ENCODE results near the gene KCNMB2.
"Not testable (repeated sequence)": the region's sequence is repeated elsewhere in the genome, so short reads cannot be mapped to it uniquely, and the experiment has no call there.

Gene KCNMB2

GRCh38 chr3:178536211-178537079 lies at the start of gene KCNMB2:
TSS of gene KCNMB2 (plus strand) at chr3:178536436.
- no peak for DNase-seq

GRCh38 chr3:178486903-178487302 lies 49.3 kb upstream of the KCNMB2 start:
- no peak for DNase-seq

- DNase-seq: no peak
Observed at GRCh38 chr3:178487752-178488151, 48.5 kb upstream of the KCNMB2 start.

GRCh38 chr3:178491751-178492150 lies 44.5 kb upstream of the KCNMB2 start:
- DNase-seq: no peak

- DNase-seq: no peak
Observed at GRCh38 chr3:178492491-178492890, 43.7 kb upstream of the KCNMB2 start.

GRCh38 chr3:178494386-178494785 lies 41.9 kb upstream of the KCNMB2 start:
- DNase-seq: no peak

GRCh38 chr3:178496911-178497310 lies 39.3 kb upstream of the KCNMB2 start:
- no peak for DNase-seq

- DNase-seq: no peak
Observed at GRCh38 chr3:178498871-178499270, 37.4 kb upstream of the KCNMB2 start.

GRCh38 chr3:178500631-178501030 lies 35.6 kb upstream of the KCNMB2 start:
- no peak for DNase-seq

GRCh38 chr3:178504128-178504527 lies 32.1 kb upstream of the KCNMB2 start:
- DNase-seq: no peak

GRCh38 chr3:178505832-178506231 lies 30.4 kb upstream of the KCNMB2 start:
- no peak for DNase-seq

- no peak for DNase-seq
Observed at GRCh38 chr3:178507507-178508442, 28.5 kb upstream of the KCNMB2 start.

GRCh38 chr3:178508443-178508825 lies 27.8 kb upstream of the KCNMB2 start:
- DNase-seq: no peak

- DNase-seq: no peak
Observed at GRCh38 chr3:178510496-178510895, 25.7 kb upstream of the KCNMB2 start.

- DNase-seq: no peak
Observed at GRCh38 chr3:178512647-178513046, 23.6 kb upstream of the KCNMB2 start.

GRCh38 chr3:178513546-178514380 lies 22.5 kb upstream of the KCNMB2 start:
- no peak for DNase-seq

- DNase-seq: no peak
Observed at GRCh38 chr3:178514401-178514800, 21.8 kb upstream of the KCNMB2 start.

- not testable (repeated sequence) for DNase-seq
Observed at GRCh38 chr3:178515076-178515744, 21.0 kb upstream of the KCNMB2 start.

GRCh38 chr3:178517665-178518334 lies 18.4 kb upstream of the KCNMB2 start:
- DNase-seq: no peak

- DNase-seq: no peak
Observed at GRCh38 chr3:178518660-178519396, 17.4 kb upstream of the KCNMB2 start.

GRCh38 chr3:178519701-178520100 lies 16.5 kb upstream of the KCNMB2 start:
- no peak for DNase-seq

Data from MV-4-11 (cell line).